ENCODE results near the gene RAB11B.

DNA sequence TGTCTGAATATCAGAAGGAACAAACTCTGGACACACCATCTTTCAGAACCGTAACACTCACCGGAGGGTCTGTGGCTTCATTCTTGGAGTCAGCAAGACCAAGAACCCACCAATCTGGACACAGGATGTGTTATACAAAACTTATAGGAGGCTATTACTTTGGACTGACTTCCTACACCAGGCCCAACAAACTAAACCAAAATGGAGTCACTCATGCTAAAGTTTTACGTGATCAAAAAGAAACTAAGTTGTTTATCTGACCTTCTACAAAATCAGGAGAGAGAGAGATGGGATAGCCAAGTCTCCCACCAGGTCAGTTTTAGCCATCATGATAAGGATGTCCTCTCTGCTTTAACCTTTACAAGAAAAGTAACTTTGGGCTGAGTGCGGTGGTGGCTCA is 3.2 kb upstream of the RAB11B start:
- TF ChIP-seq ARNT (IDR thresholded peaks at IDR 0.05) (no peak), SP1 (IDR thresholded peaks at IDR 0.05) (no peak), HDGF (IDR thresholded peaks at IDR 0.05; ENCODE audit: borderline replicate concordance) (no peak), FOXA1 (IDR thresholded peaks at IDR 0.05) (no peak), NFRKB (IDR thresholded peaks at IDR 0.05) (no peak), TARDBP (IDR thresholded peaks at IDR 0.05) (no peak), CTBP1 (IDR thresholded peaks at IDR 0.05; ENCODE audit: borderline replicate concordance) (no peak)
